HEK293T (cell line): ENCODE results near the gene PCCB.

Experiments used
- ARNT ChIP-seq: fragments of 450-650 bp; IDR thresholded peaks from 2 replicates; pipeline ENCODE4 v1.6.1; 2017; ENCODE audit warnings: mild to moderate bottlenecking
- ELF4 ChIP-seq: fragments of 450-650 bp; IDR thresholded peaks from 2 replicates; pipeline ENCODE4 v1.6.1; 2017; ENCODE audit warnings: antibody characterized with exemption
- FOXA1 ChIP-seq: fragments of 450-650 bp; IDR thresholded peaks from 2 replicates; pipeline ENCODE4 v1.6.1; 2016; ENCODE audit warnings: mild to moderate bottlenecking
- SP1 ChIP-seq: fragments of 450-650 bp; IDR thresholded peaks from 2 replicates; pipeline ENCODE4 v1.6.1; 2017
- SUZ12 ChIP-seq: fragments of 450-650 bp; IDR thresholded peaks from 2 replicates; pipeline ENCODE4 v1.6.1; 2016; ENCODE audit warnings: mild to moderate bottlenecking
- TARDBP ChIP-seq: fragments of 450-650 bp; IDR thresholded peaks from 2 replicates; pipeline ENCODE4 v1.6.1; 2016
- ZNF384 ChIP-seq: fragments of 450-650 bp; IDR thresholded peaks from 2 replicates; pipeline ENCODE4 v1.6.1; 2016

DNA sequence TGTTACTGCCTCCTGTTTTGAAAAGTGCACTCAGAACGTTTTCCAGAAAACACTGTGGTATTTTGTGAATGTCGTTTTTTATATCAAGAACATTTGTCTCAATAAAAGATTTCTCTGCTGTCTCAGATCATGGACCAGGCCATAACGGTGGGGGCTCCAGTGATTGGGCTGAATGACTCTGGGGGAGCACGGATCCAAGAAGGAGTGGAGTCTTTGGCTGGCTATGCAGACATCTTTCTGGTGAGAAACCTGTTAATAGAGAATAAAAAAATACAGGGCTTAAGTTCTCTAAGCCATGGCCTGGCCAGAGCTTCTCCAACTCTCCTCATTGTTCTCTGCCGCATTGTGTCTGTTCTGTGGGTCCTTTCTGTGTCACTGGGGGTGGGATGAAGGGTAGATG, 11.7 kb downstream of the PCCB start:
- TF ChIP-seq FOXA1 (no peak), ZNF384 (no peak), ARNT (no peak), SP1 (no peak), ELF4 (no peak), SUZ12 (no peak), TARDBP (no peak)
